Dedifferentiated amniotic fluid mesenchymal stem cell (primary cell): ENCODE measurements around the gene CLSTN2.

Experiments
- DNase-seq: peaks from one replicate; pipeline ENCODE4 v3.0.0-alpha.2; 2016; ENCODE audit errors: extremely low spot score

The CLSTN2 gene

GRCh38 chr3:139941580-139941979, 6.6 kb downstream of the CLSTN2 start:
- DNase-seq: no peak

- DNase-seq: no peak
These were observed 9.4 kb downstream of the CLSTN2 start for GRCh38 chr3:139944256-139944910.

- no peak for DNase-seq
These were observed 10.4 kb downstream of the CLSTN2 start for GRCh38 chr3:139945386-139945785.

- no peak for DNase-seq
These were observed 11.0 kb downstream of the CLSTN2 start for GRCh38 chr3:139945942-139946341.

GRCh38 chr3:139948467-139948866, 13.5 kb downstream of the CLSTN2 start:
- no peak for DNase-seq

- DNase-seq: no peak
These were observed 13.9 kb downstream of the CLSTN2 start for GRCh38 chr3:139948898-139949297.

- no peak for DNase-seq
These were observed 18.3 kb downstream of the CLSTN2 start for GRCh38 chr3:139953131-139953910.

GRCh38 chr3:139954146-139954860, 19.3 kb downstream of the CLSTN2 start:
- DNase-seq: no peak

- DNase-seq: no peak
These were observed 22.9 kb downstream of the CLSTN2 start for GRCh38 chr3:139957844-139958243.

GRCh38 chr3:139969386-139969785, 34.4 kb downstream of the CLSTN2 start:
- no peak for DNase-seq

- DNase-seq: no peak
These were observed 35.5 kb downstream of the CLSTN2 start for GRCh38 chr3:139970526-139970925.

- no peak for DNase-seq
These were observed 39.9 kb downstream of the CLSTN2 start for GRCh38 chr3:139974809-139975425.

GRCh38 chr3:139975594-139976365, 40.8 kb downstream of the CLSTN2 start:
- DNase-seq: no peak

GRCh38 chr3:139978966-139979365, 44.0 kb downstream of the CLSTN2 start:
- no peak for DNase-seq

GRCh38 chr3:139979991-139980390, 45.0 kb downstream of the CLSTN2 start:
- no peak for DNase-seq

- DNase-seq: no peak
These were observed 47.4 kb downstream of the CLSTN2 start for GRCh38 chr3:139982404-139982803.

GRCh38 chr3:139985576-139985975, 50.6 kb downstream of the CLSTN2 start:
- no peak for DNase-seq

- DNase-seq: no peak
These were observed 52.9 kb downstream of the CLSTN2 start for GRCh38 chr3:139987908-139988307.

GRCh38 chr3:139988472-139989156, 53.6 kb downstream of the CLSTN2 start:
- DNase-seq: no peak

GRCh38 chr3:139994891-139995290, 59.9 kb downstream of the CLSTN2 start:
- no peak for DNase-seq

- DNase-seq: no peak
These were observed 69.3 kb downstream of the CLSTN2 start for GRCh38 chr3:140004271-140004670.
